Heart left ventricle (tissue), 16 donors: Measurements from ENCODE around the gene COL15A1. TPM values are rescaled to one million over a fixed set of nuclear protein-coding genes. Genes with fewer than 3 reads are reported as not detected.

Experiments
- ATAC-seq, 4 donors: fragments of 200-7000 bp; cut with Tn5 transposase; one replicate each; pipeline ENCODE4 v1.9.1; 2020 to 2022; ENCODE audit warnings: moderate library complexity in 4 of 4, mild to moderate bottlenecking in 3 of 4, moderate number of reproducible peaks in 1 of 4
- DNase-seq, 5 donors: peaks; one replicate each; pipeline ENCODE4 v3.0.0-alpha.2; 2020
- H3K27ac ChIP-seq, 12 donors: fragments of 200-600 bp; sonication (generic) in 4 of 12; one replicate each; pipeline versions ENCODE4 v1.5.0 to v1.8.0; 2016 to 2022; ENCODE audit warnings: mild to moderate bottlenecking in 2 of 12
- H3K27me3 ChIP-seq, 9 donors: fragments of 200-600 bp; sonication (generic) in 2 of 9; one replicate each; pipeline versions ENCODE4 v1.5.1 to v1.8.0; 2016 to 2022; ENCODE audit warnings: mild to moderate bottlenecking in 3 of 9
- H3K36me3 ChIP-seq, 9 donors: fragments of 200-600 bp; sonication (generic) in 2 of 9; one replicate each; pipeline versions ENCODE4 v1.5.0 to v1.8.0; 2018 to 2022; ENCODE audit warnings: mild to moderate bottlenecking in 2 of 9
- H3K4me1 ChIP-seq, 12 donors: fragments of 200-600 bp; sonication (generic) in 4 of 12; one replicate each; pipeline versions ENCODE4 v1.5.0 to v1.8.0; 2016 to 2022; ENCODE audit warnings: mild to moderate bottlenecking in 3 of 12
- H3K4me3 ChIP-seq, 12 donors: fragments of 200-600 bp; sonication (generic) in 4 of 12; one replicate each; pipeline versions ENCODE4 v1.5.0 to v1.8.0; 2017 to 2022; ENCODE audit warnings: mild to moderate bottlenecking in 9 of 12, moderate library complexity in 4 of 12
- H3K9me3 ChIP-seq, 12 donors: fragments of 200-600 bp; sonication (generic) in 4 of 12; one replicate each; pipeline versions ENCODE4 v1.5.0 to v1.8.0; 2016 to 2022; ENCODE audit warnings: mild to moderate bottlenecking in 1 of 12
- POLR2A ChIP-seq, 2 donors: fragments of 450-650 bp; IDR thresholded peaks; one replicate each; pipeline ENCODE4 v1.6.1; 2017; ENCODE audit warnings: antibody characterized with exemption in 2 of 2, mild to moderate bottlenecking in 2 of 2, moderate library complexity in 2 of 2
- WGBS, 4 donors: extraction: QIAGEN DNeasy Blood & Tissue Kit in 2 of 4; methylation state at CpG; one replicate each; pipeline versions ENCODE4 v1.1.5 to v1.1.7; 2013 to 2018; 5-methylcytosine and 5-hydroxymethylcytosine counted together
- intact Hi-C, 10 donors: fragments of 100-400 bp; cut with DNase I; formaldehyde crosslinking; loops; one replicate each; pipeline versions ENCODE4 v1.11.1 to v1.14.2; 2022
- polyA plus RNA-seq, 2 donors: library from polyadenylated mRNA; stranded (reverse); fragments of 200-250 nt; gene quantifications; one replicate each; pipeline ENCODE4 v1.2.3, GENCODE V29; 2013
- total RNA-seq, 9 donors: library from RNA; depleted of rRNA in 2 of 9; stranded (reverse); fragments of >200 nt in 2 of 9; fragmentation: NEBNext Ultra II Directional in 3 of 9; extraction: Animal tissue kit (Norgen Biotek cat#: 25700) in 3 of 9; gene quantifications; one replicate each; pipeline versions ENCODE4 v1.1.0 to v1.2.4, GENCODE V29; 2016 to 2023
- TF ChIP-seq, protein P1 (sequence below), 12 donors: fragments of 200-600 bp; sonication (generic) in 4 of 12; IDR thresholded peaks; one replicate each; pipeline versions ENCODE4 v1.5.0 to v1.8.0; 2018 to 2022; ENCODE audit warnings: antibody characterized with exemption in 12 of 12, mild to moderate bottlenecking in 5 of 12
- donor health status: ischemic (EF 13 %, LVEDD 7.1; RV severe dilation, severe dysfunction).
- donor health status: healthy with polysubstance abuse.
- donor health status: DM: no; HTN: yes; CAD: no.
- donor health status: DM: no; HTN: no; CAD: no.
- donor health status: ischemic (EF 25% LVEDD 6.9; RV normal size, moderate dysfunction).
- donor health status: ischemic (EF 25% LVEDD 5.7; RV mildly dilated, moderate dysfunction).
- donor health status: healthy.
- donor health status: DM: yes; HTN: yes; CAD: no.
- donor health status: ischemic (EF 35%, LVEDD 5.7; RV mildly dilated, moderate dysfunction).
- donor health status: nonischemic (EF 11% LVEDD 7.7; RV severe dilation, severe dysfunction).
- donor health status: DM: yes; HTN: yes; CAD: no.
- donor health status: PGD.
- donor health status: ischemic (EF 29% LVEDD 5.4; RV normal size, mild dysfunction).
- donor health status: nonischemic (EF 23%, LVEDD 6.1; RV moderate dilation, normal function).

The COL15A1 gene
- total and polyA plus RNA-seq, 11 donors = 12.4 to 81.0 (median 38.8) TPM

DNA sequence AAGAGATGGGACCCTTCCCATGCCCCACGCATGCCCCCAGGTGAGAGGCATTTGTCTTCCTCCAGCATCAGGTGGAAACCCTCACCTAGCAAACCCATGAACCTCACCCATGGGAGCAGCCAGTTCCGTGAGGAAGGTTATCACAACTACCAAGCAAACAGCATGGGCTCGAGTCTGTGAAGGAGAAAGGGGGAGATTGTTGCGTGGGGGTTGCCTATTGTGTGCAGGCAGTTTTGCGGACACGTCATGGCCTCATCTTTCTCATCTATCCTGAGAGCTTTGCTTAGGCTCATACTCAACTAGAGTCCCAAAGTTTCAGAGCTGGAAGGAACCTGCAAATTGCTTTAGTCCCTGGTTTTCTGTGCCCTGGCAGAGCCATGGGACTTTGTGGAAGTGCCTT is 87.6 kb downstream of the COL15A1 start:
- 91 to 97% (median 93%) methylated on average over 6 of the region's 6 CpGs for WGBS, 4 donors
- no peaks in the 10 kb centered on the region for H3K9me3 ChIP-seq
- no peak for ATAC-seq

DNA sequence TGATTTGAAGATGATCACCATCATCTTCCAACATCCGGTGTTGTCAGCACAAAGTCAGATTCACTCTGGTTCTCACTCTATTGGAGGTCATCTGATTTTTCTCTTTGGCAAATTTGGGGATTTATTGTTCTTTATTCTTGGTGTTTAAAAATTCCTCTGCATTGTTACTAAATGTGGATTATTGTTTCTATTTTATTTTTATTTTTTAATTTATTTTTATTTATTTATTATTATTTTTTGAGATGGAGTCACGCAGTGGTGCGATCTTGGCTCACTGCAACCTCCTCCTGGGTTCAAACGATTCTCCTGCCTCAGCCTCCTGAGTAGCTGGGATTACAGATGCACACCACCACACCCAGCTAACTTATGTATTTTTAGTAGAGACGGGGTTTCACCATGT is 88.3 kb downstream of the COL15A1 start:
- ATAC-seq (no peak), DNase-seq (no peak)
- WGBS, 4 donors = 93 to 97% (median 95%) methylated on average over 5 of the region's 5 CpGs
- intact Hi-C loops = no loop called here
- no peaks in the 10 kb centered on the region for H3K9me3 ChIP-seq
- peaks cover 0 to 77% (median 21%) of the 10 kb centered on the region in 9 donors for H3K36me3 ChIP-seq
- H3K27ac ChIP-seq = no peak overlapping the region
- peaks cover 0 to 8% (median 0%) of the 10 kb centered on the region in 12 donors for H3K4me1 ChIP-seq
- H3K27me3 ChIP-seq = peaks cover 0 to 5% (median 0%) of the 10 kb centered on the region in 9 donors
- TF ChIP-seq, protein P1, sequence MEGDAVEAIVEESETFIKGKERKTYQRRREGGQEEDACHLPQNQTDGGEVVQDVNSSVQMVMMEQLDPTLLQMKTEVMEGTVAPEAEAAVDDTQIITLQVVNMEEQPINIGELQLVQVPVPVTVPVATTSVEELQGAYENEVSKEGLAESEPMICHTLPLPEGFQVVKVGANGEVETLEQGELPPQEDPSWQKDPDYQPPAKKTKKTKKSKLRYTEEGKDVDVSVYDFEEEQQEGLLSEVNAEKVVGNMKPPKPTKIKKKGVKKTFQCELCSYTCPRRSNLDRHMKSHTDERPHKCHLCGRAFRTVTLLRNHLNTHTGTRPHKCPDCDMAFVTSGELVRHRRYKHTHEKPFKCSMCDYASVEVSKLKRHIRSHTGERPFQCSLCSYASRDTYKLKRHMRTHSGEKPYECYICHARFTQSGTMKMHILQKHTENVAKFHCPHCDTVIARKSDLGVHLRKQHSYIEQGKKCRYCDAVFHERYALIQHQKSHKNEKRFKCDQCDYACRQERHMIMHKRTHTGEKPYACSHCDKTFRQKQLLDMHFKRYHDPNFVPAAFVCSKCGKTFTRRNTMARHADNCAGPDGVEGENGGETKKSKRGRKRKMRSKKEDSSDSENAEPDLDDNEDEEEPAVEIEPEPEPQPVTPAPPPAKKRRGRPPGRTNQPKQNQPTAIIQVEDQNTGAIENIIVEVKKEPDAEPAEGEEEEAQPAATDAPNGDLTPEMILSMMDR (IDR thresholded peaks at IDR 0.05) = no peak
- no peak for TF ChIP-seq POLR2A (IDR thresholded peaks at IDR 0.05)
- no peak overlapping the region for H3K4me3 ChIP-seq

More for the DNA sequence above, 87.6 kb downstream of the COL15A1 start:
- H3K4me1 ChIP-seq = peaks cover 0 to 8% (median 0%) of the 10 kb centered on the region in 12 donors
- DNase-seq = no peak
- TF ChIP-seq, protein P1 (IDR thresholded peaks at IDR 0.05) = no peak
- TF ChIP-seq POLR2A (IDR thresholded peaks at IDR 0.05) = no peak
- intact Hi-C loops = no loop called here
- no peak overlapping the region for H3K27ac ChIP-seq
- no peak overlapping the region for H3K4me3 ChIP-seq
- H3K36me3 ChIP-seq = peaks cover 0 to 77% (median 22%) of the 10 kb centered on the region in 9 donors
- peaks cover 0 to 5% (median 0%) of the 10 kb centered on the region in 9 donors for H3K27me3 ChIP-seq

DNA sequence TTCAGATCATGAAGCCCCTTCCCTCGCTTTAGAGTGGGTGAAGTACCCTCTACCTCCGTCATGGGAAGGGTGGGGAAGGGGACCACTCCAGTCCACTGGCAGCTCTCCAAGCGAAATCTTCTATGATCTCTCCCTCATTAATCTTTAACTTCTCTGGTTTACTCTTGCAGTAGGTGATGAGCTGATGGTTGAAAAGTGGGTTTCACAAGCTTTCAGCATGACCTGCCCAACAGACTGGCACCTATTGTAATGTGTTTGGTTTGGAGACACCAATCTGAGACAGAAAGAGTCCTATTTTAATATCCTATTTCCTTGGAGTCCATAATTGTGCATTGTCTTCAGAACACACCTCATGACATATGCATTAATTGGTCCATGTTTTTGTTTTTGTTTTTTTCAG is 90.4 kb downstream of the COL15A1 start:
- peaks cover 0 to 8% (median 0%) of the 10 kb centered on the region in 9 donors for H3K27me3 ChIP-seq
- H3K9me3 ChIP-seq = no peaks in the 10 kb centered on the region
- DNase-seq (no peak), ATAC-seq (no peak)
- intact Hi-C loops = no loop called here
- no peak overlapping the region for H3K27ac ChIP-seq
- H3K36me3 ChIP-seq = peaks cover 0 to 78% (median 19%) of the 10 kb centered on the region in 9 donors
- peaks cover 0 to 8% (median 0%) of the 10 kb centered on the region in 12 donors for H3K4me1 ChIP-seq
- TF ChIP-seq, protein P1 (IDR thresholded peaks at IDR 0.05) = no peak
- no peak for TF ChIP-seq POLR2A (IDR thresholded peaks at IDR 0.05)
- WGBS, 4 donors = 91 to 100% (median 97%) methylated on average over 3 of the region's 3 CpGs
- H3K4me3 ChIP-seq = no peak overlapping the region

DNA sequence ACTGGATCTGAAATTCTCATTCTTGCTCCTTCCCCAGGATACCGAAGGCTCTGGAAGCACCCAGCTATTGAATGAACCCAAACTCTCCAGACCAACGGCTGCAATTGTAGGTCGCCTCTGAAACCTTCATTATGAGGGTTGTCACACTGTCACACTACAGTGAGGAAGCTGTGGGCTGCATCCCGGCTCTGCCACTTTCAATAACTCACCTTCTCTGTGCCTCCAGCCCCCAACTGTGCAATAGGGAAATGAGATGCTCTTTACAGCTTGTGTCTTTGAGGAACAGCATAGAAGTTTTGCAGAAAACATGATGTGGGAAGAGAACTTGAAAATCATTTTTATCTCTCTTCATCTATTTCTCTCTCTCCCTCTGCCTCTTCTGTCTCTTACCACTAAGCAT is 91.6 kb downstream of the COL15A1 start:
- TF ChIP-seq POLR2A (IDR thresholded peaks at IDR 0.05) = no peak
- TF ChIP-seq, protein P1 (IDR thresholded peaks at IDR 0.05) = no peak
- peaks cover 0 to 79% (median 22%) of the 10 kb centered on the region in 9 donors for H3K36me3 ChIP-seq
- no peak for ATAC-seq
- intact Hi-C loops = no loop called here
- H3K4me1 ChIP-seq = peaks cover 0 to 15% (median 0%) of the 10 kb centered on the region in 12 donors
- no peak overlapping the region for H3K4me3 ChIP-seq
- no peak overlapping the region for H3K27ac ChIP-seq
- peaks cover 0 to 8% (median 0%) of the 10 kb centered on the region in 9 donors for H3K27me3 ChIP-seq
- no peak for DNase-seq
- H3K9me3 ChIP-seq = no peaks in the 10 kb centered on the region
- 91 to 98% (median 93%) methylated on average over 4 of the region's 4 CpGs for WGBS, 4 donors
